KMS-11 (cell line): ENCODE measurements around the gene GSTO2.

Experiments used
- H2AFZ ChIP-seq: fragments of 200-600 bp; sonication (generic); 2 replicates; pipeline ENCODE4 v1.6.1; 2016; ENCODE audit warnings: antibody characterized with exemption, mixed run types, low read depth
- H3K27ac ChIP-seq: fragments of 200-600 bp; sonication (generic); 2 replicates; pipeline ENCODE4 v1.6.1; 2016; ENCODE audit warnings: mild to moderate bottlenecking, mixed run types
- H3K27me3 ChIP-seq: fragments of 200-600 bp; sonication (generic); 2 replicates; pipeline ENCODE4 v1.6.1; 2017; ENCODE audit warnings: mild to moderate bottlenecking, low read depth, mixed run types, moderate library complexity; ENCODE audit not compliant: insufficient read depth
- H3K36me3 ChIP-seq: fragments of 200-600 bp; sonication (generic); 2 replicates; pipeline ENCODE4 v1.6.1; 2017; ENCODE audit warnings: mild to moderate bottlenecking, mixed run types; ENCODE audit not compliant: insufficient read depth
- H3K4me1 ChIP-seq: fragments of 200-600 bp; sonication (generic); 2 replicates; pipeline ENCODE4 v1.6.1; 2016; ENCODE audit warnings: mild to moderate bottlenecking, low read depth, mixed run types; ENCODE audit not compliant: poor library complexity, severe bottlenecking
- H3K4me2 ChIP-seq: fragments of 200-600 bp; sonication (generic); 2 replicates; pipeline ENCODE4 v1.7.0; 2016; ENCODE audit warnings: mild to moderate bottlenecking, mixed run types
- H3K4me3 ChIP-seq: fragments of 200-600 bp; sonication (generic); IDR thresholded peaks from 2 replicates; pipeline ENCODE4 v1.6.1; 2017; ENCODE audit warnings: low read depth, low read length, mixed read lengths; ENCODE audit not compliant: insufficient read depth
- H3K79me2 ChIP-seq: fragments of 200-600 bp; sonication (generic); 2 replicates; pipeline ENCODE4 v1.6.1; 2016; ENCODE audit warnings: low read depth, mixed run types; ENCODE audit not compliant: insufficient read depth
- H3K9ac ChIP-seq: fragments of 200-600 bp; sonication (generic); 2 replicates; pipeline ENCODE4 v1.6.1; 2016; ENCODE audit warnings: mild to moderate bottlenecking, mixed run types
- H4K20me1 ChIP-seq: fragments of 200-600 bp; sonication (generic); 2 replicates; pipeline ENCODE4 v1.6.1; 2016; ENCODE audit warnings: mild to moderate bottlenecking, mixed run types; ENCODE audit not compliant: insufficient read depth
- TF ChIP-seq, protein P1 (sequence below): fragments of 200-600 bp; sonication (generic); conservative IDR thresholded peaks from 2 replicates; pipeline ENCODE4 v1.6.1; 2017; ENCODE audit warnings: low read depth, mild to moderate bottlenecking, antibody characterized with exemption, low read length, moderate library complexity, mixed read lengths

GSTO2 gene

GRCh38 chr10:104348601-104349000, 79.6 kb downstream of the GSTO2 start:
- H3K9ac ChIP-seq = no peak overlapping the region
- TF ChIP-seq, protein P1, sequence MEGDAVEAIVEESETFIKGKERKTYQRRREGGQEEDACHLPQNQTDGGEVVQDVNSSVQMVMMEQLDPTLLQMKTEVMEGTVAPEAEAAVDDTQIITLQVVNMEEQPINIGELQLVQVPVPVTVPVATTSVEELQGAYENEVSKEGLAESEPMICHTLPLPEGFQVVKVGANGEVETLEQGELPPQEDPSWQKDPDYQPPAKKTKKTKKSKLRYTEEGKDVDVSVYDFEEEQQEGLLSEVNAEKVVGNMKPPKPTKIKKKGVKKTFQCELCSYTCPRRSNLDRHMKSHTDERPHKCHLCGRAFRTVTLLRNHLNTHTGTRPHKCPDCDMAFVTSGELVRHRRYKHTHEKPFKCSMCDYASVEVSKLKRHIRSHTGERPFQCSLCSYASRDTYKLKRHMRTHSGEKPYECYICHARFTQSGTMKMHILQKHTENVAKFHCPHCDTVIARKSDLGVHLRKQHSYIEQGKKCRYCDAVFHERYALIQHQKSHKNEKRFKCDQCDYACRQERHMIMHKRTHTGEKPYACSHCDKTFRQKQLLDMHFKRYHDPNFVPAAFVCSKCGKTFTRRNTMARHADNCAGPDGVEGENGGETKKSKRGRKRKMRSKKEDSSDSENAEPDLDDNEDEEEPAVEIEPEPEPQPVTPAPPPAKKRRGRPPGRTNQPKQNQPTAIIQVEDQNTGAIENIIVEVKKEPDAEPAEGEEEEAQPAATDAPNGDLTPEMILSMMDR = no peak
- H3K4me1 ChIP-seq = peaks cover 29% of the 10 kb centered on the region
- no peak overlapping the region for H2AFZ ChIP-seq
- no peaks in the 10 kb centered on the region for H3K36me3 ChIP-seq
- no peak overlapping the region for H3K27ac ChIP-seq
- H3K79me2 ChIP-seq = no peaks in the 10 kb centered on the region
- H4K20me1 ChIP-seq = no peaks in the 10 kb centered on the region
- H3K27me3 ChIP-seq = no peaks in the 10 kb centered on the region; the same call in 1 of the 2 replicates
- no peak overlapping the region for H3K4me2 ChIP-seq
- H3K4me3 ChIP-seq = no peak overlapping the region

DNA sequence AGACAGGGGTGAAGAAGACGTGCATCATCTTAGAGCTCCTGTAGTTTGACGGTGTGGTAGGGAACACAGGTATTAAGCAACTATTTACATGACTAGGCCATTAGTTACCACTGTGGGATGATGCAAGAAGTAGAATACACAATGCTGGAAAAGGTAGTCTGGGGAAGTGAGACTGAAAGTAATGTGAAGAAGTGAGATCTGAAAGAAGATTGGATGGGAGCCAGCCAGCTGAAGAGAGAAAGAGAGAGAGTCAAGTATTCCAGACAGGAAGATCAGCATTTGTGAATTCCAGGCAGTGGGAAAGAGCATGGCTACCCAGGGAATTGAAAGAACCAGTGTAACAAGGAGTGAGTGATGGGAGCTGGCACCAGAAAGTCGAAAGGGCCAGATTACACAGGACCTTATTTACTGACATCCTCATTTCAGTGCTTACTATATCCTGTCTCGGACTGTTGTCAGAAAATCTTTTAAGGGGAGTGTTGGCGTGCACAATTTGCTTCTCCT, 80.7 kb downstream of the GSTO2 start:
- Histone ChIP-seq H3K9ac (no peak overlapping the region), H3K79me2 (no peaks in the 10 kb centered on the region), H4K20me1 (no peaks in the 10 kb centered on the region), H2AFZ (peak overlapping the region; percentile 11; the same call in 1 of the 2 replicates), H3K4me1 (peaks cover 29% of the 10 kb centered on the region), H3K4me3 (no peak overlapping the region), H3K27ac (no peak overlapping the region), H3K4me2 (peak overlapping the region; percentile 14; the same call in 1 of the 2 replicates), H3K36me3 (no peaks in the 10 kb centered on the region), H3K27me3 (no peaks in the 10 kb centered on the region)
- TF ChIP-seq, protein P1 = no peak

DNA sequence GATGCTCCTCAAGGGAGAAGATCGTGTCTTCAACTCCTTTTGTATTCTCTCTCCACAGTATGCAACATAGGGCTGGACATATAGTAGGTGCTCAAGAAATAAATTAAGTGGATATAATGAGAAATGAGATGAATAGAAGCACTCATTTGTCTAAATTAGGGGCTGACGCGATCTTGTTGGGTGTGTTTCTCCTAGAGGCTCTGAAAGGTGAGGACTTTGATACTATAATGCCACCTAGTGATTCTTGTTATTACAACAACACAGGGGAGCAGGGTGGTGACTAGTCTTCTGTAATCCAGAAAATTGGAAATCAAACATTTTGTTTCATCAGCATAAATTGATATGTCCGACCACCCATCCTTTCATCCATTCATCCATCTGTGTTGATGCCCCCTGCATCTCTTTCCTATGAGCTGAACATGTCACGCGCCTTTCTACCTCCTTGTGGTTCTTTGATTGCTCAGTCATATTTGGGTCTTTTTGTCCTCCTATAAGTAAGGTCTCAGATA, 81.2 kb downstream of the GSTO2 start:
- no peaks in the 10 kb centered on the region for H3K27me3 ChIP-seq
- H3K4me2 ChIP-seq = peak overlapping the region; percentile 14; the same call in 1 of the 2 replicates
- no peak overlapping the region for H3K4me3 ChIP-seq
- no peaks in the 10 kb centered on the region for H3K36me3 ChIP-seq
- H2AFZ ChIP-seq = peak overlapping the region; percentile 11; the same call in 1 of the 2 replicates
- no peak overlapping the region for H3K9ac ChIP-seq
- no peaks in the 10 kb centered on the region for H4K20me1 ChIP-seq
- H3K27ac ChIP-seq = no peak overlapping the region
- TF ChIP-seq, protein P1 = peak; percentile 55
- peaks cover 29% of the 10 kb centered on the region for H3K4me1 ChIP-seq
- H3K79me2 ChIP-seq = no peaks in the 10 kb centered on the region

GRCh38 chr10:104351061-104351702, 82.2 kb downstream of the GSTO2 start:
- Histone ChIP-seq H3K36me3 (no peaks in the 10 kb centered on the region), H3K4me2 (no peak overlapping the region), H3K27ac (no peak overlapping the region), H3K79me2 (no peaks in the 10 kb centered on the region), H3K4me1 (peaks cover 29% of the 10 kb centered on the region), H4K20me1 (no peaks in the 10 kb centered on the region), H3K9ac (no peak overlapping the region), H2AFZ (no peak overlapping the region), H3K4me3 (no peak overlapping the region), H3K27me3 (no peaks in the 10 kb centered on the region)
- TF ChIP-seq, protein P1 = no peak
